Stimulated activated CD4-positive, alpha-beta T cell treated with anti-CD3 and anti-CD28 coated beads, Interleukin-1b, Interleukin-23, amount 100 ng/mL, for 1 hour (primary cell): ENCODE measurements around the gene STARD13.

Experiments
- DNase-seq, 2 donors: peaks; one replicate each; pipeline ENCODE4 v3.0.0-alpha.2; 2020; ENCODE audit warnings: low read depth in 2 of 2

STARD13 gene

DNA sequence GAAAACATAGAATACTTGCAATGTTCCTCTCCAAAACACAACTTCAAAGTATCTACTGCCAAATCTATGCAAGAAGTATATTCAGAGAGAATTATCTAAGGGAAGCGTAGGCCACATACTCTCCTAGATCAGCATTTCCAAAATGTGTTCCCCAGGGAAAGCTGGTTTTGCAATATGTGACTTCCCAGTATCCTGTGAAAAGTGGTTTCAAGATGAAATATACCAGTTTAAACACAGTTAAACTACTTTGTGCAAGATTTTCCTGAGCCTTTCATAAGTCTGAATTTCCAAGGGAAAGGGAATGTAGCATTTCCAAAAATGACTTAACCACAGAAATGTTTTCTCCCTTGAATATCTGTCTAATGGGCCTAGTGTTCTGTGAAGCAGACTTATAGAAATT, 7.6 kb downstream of the STARD13 start:
- DNase-seq = no peak

GRCh38 chr13:33277037-33277740, 8.4 kb downstream of the STARD13 start:
- no peak for DNase-seq

GRCh38 chr13:33276570-33276969, 9.0 kb downstream of the STARD13 start:
- DNase-seq = no peak

GRCh38 chr13:33275916-33276315, 9.6 kb downstream of the STARD13 start:
- no peak for DNase-seq

DNA sequence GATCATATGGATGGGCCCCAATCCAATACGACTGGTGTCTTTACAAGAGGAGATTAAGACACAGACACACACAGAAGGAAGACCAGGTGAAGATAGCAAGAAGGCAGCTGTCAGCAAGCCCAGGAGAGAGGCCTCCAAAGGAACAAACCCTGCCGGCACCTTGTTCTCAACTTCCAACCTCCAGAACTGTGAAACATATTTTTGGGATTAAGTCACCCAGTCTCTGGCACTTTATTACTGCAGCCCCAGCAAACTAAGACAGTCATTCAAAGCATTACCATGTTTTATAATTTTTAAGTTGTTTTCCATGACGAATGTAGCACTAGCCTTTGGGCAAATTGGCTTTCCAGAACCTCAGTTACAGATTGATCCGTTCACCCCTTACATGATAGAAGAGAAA, 11.3 kb downstream of the STARD13 start:
- DNase-seq = no peak

DNA sequence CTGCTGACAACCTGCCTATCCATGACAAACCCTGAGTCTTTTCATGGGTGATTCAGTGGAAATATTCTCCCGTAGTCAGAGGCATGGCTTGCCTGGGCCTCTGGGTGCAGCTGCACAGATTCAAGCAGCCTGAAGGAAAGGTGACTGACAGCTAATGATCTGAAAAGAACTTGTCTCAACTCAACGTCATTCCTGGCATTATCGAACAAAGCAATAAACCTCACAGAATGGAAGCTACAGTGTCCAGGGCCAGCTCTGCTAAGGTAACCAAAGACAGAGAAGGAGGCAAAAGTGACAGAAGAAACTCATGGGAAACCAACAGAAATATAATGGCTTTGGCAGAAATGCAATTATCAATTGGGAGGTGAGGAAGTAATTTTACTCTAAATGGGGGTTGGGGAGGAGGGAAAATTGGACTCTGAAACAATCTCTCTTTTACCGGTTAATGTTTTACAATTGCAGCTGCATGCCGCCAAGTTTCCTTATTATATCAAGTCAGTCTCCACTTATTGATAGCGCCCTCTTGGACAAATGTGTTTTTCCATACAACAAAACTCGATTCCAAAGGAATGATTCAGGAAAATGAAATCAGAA, 12.9 kb downstream of the STARD13 start:
- DNase-seq = no peak

GRCh38 chr13:33271759-33272158, 13.8 kb downstream of the STARD13 start:
- DNase-seq = no peak

DNA sequence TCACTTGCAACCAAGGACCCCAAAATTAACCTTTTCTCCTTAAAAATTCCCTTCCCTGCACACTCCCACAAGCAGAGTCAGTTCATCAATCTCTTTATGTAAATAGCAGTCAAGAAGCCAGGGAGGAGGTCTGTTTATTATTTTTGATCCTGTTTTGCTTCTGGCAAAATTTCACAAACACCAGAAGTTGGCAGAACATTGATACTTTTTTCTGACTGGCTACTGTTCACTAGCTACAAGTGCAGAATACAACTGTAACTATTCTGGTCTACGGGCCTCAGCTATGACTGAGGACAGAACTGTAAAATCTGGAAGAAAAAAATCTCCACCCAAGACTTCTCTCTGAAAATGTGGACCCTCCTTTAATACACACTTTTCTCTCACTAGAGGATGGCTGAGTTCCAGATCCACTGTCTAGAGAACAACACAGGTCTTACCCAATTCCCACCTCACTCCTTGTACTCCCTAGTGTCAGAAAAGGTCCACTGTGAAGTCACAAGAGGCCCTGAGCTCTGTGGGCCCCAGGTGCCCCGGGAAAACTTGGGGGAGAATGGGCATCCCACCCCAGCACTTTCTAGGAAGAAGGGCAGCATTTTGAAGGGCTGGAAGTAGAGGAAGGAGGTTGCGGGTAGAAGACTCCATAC, 14.5 kb downstream of the STARD13 start:
- no peak for DNase-seq

DNA sequence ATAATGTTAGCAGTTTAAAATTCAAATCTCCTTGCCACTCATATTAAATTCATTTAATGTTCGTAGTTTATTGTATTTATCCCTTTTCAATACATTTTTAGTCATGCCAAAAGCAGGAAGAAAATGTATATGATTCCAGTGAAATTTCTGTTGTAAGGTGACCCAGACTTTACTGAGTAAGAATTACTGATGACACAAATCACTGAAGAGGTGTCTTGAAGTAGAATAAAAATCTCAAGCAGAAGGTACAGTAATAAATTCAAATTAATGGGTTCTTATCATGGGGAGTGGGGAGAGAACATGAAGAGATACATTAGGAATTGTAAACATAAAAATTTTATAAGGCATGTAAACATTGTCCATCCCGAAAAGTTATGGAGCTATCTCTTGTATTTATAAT, 19.9 kb downstream of the STARD13 start:
- DNase-seq = no peak

DNA sequence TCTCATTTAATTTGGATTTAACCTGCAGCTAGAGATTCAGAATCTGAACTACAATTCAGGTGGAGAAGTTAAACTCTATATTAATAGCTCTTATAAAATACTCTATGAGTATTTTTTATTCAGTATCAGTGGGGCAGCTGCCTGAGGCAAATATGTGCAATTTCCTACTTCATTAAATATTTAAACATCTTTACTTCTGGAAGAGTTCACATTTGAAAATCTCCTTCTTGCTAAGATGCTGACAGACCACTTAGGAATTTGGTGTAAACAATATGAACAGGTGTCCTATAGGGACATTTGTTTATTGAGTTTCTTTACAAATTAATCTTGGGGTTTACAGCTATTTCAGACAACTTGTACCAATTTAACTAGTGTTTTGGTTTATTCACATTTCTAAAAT, 20.4 kb downstream of the STARD13 start:
- DNase-seq = no peak

DNA sequence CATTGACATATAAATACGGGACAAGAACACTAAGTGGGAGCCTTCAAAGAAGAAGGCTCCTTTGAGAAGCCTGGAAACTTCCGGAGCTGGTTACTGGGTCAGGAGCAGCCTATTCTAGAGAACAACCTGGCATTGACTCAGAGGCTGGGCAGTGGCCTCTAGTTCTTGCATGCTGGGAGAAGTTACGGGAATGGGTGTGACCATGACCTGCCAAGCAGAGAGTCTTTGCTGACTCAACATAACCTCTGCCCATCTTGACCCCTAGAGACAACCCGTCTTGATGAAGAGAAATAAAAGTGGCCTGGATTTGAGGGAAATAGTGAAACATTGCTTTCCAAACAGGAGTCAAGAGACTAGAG, 21.0 kb downstream of the STARD13 start:
- DNase-seq = no peak

- DNase-seq = no peak
These were observed 21.5 kb downstream of the STARD13 start for GRCh38 chr13:33263976-33264619.

DNA sequence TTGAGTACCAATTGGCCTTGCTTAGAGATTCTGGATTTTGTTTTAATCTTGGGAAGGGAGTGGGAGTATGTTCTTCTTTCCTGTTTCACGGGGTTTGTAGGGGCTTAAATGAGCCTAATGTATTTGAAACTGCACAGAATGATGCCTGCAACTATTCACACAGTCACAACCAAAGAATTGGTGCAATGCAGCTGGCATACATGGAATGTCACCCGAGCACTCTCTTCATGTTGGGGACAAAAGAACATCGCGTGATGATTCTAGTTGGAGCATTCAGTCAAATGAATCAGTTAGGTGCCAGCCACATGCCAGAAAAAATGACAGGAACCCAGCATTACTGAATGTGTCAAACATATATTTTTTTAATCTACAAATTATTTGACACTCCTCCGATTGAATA, 22.1 kb downstream of the STARD13 start:
- DNase-seq = no peak

- DNase-seq = no peak
These were observed 22.6 kb downstream of the STARD13 start for GRCh38 chr13:33262997-33263396.

DNA sequence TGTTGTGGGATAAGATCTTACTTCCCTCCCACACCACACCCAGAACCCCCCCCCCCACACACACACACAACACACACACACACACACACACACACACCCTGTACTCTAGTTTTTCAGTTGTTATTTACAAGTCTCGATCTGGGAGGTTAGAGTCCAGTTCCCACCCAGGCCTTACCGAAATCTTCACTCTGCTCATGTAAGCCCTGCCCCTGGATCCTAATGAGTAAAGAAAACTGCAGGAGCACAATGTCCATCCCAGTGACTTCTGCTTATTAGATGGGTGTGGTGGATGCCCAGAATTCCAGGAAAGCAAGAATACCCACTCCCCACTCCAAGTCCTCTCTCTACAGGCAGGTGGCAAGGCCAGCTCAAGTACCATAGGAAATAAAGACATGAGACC, 23.0 kb downstream of the STARD13 start:
- no peak for DNase-seq

GRCh38 chr13:33262062-33262487, 23.5 kb downstream of the STARD13 start:
- no peak for DNase-seq

- DNase-seq = no peak
These were observed 24.0 kb downstream of the STARD13 start for GRCh38 chr13:33261387-33262061.

DNA sequence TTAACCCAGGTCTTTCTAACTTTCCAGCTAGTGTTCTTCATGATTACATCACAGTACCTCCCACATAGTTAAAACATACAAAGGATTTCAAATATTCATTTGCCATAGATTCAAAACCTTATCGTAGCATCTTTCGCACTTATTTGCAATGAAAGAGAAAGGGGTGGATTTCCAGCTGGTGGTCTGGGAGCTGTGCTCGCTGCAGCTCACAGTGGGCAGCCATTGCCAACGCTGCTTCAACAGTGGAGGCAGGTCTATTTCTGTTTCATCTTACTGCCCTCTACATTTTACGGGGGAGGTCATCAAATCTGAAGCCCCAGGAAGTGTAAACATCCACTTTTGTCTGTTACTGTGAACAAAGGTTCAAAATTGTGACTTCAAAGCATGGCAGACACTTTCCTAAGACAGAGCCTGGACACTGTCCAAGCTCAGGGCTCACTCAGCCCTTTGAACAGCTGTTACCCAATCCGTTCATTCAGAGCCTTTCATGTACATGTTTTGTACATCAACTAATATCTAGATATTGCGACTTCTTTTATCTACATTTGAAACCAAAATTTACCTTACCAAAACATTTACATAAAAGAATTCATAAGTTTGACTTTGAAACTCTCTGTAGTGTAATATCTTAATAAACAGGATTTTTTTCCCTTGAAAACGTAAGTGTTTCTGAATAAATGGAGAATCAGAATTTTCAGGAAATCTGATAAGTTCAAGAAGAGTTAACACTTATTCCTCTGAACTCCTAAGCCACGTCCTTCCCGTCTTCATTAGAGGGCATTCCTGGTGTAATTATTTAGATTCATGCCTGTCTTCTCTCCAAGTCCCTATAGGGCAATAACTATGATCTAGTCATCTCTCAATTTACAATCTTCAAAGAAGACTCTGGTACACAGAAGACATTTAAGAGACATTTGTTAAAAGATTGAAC, 25.1 kb downstream of the STARD13 start:
- DNase-seq = no peak

- DNase-seq = no peak
These were observed 26.3 kb downstream of the STARD13 start for GRCh38 chr13:33259296-33259695.

- no peak for DNase-seq
These were observed 26.8 kb downstream of the STARD13 start for GRCh38 chr13:33258808-33259193.
